RWPE1 (cell line): ENCODE data around the gene EIF4EBP3.
"Not testable (repeated sequence)": the region's sequence is repeated elsewhere in the genome, so short reads cannot be mapped to it uniquely, and the experiment has no call there.

Experiments used
- CTCF ChIA-PET: fragments of 350-600 bp; sonication (Branson Sonifier 250); formaldehyde crosslinking; extraction: SDS; loops from one replicate; lab custom pipeline; 2021; lab: Yijun Ruan, JAX
- POLR2A ChIA-PET: fragments of 400-600 bp; formaldehyde crosslinking; extraction: SDS; loops from one replicate; lab custom pipeline; 2020; ENCODE audit warnings: antibody characterized with exemption; ENCODE audit not compliant: low non-redundant PET; lab: Yijun Ruan, JAX
- DNase-seq: peaks from one replicate; pipeline ENCODE4 v3.0.0; 2012; ENCODE audit warnings: low spot score
- H3K27ac ChIP-seq: fragments of 450-650 bp; 2 replicates; pipeline ENCODE4 v1.5.1; 2017
- TF ChIP-seq, protein P1 (sequence below): fragments of 450-650 bp; conservative IDR thresholded peaks from 2 replicates; pipeline ENCODE4 v1.5.1; 2017; ENCODE audit warnings: low read depth, mild to moderate bottlenecking

Gene EIF4EBP3

DNA sequence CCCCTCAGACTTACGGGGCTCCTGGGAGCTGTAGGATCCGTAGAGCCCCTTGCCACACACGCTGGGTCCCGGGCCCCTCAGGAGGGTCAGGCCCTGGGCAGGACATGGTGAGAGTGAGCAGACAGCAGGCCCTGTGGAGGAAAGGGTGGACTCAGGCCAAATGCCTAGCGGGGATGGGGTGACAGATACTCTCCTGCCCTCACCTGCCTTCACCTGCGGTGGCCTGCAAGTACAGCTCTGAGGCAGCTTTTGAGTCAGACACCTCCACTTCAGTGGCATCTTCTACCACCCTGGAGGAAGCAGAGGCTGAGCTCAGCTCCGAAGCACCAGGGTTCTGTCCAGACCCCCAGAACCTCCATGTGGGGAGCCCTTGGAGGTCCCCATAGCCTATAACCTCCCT is 43.4 kb downstream of the EIF4EBP3 start:
- TF ChIP-seq, protein P1, sequence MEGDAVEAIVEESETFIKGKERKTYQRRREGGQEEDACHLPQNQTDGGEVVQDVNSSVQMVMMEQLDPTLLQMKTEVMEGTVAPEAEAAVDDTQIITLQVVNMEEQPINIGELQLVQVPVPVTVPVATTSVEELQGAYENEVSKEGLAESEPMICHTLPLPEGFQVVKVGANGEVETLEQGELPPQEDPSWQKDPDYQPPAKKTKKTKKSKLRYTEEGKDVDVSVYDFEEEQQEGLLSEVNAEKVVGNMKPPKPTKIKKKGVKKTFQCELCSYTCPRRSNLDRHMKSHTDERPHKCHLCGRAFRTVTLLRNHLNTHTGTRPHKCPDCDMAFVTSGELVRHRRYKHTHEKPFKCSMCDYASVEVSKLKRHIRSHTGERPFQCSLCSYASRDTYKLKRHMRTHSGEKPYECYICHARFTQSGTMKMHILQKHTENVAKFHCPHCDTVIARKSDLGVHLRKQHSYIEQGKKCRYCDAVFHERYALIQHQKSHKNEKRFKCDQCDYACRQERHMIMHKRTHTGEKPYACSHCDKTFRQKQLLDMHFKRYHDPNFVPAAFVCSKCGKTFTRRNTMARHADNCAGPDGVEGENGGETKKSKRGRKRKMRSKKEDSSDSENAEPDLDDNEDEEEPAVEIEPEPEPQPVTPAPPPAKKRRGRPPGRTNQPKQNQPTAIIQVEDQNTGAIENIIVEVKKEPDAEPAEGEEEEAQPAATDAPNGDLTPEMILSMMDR, result no peak
- no peak for DNase-seq
- CTCF ChIA-PET, result interaction anchor here (0.6 kb wide), 1 partner anchor 598 kb away, joined by 4 read pairs; no protein-coding TSS in a partner anchor
- POLR2A ChIA-PET, result no interaction called here
- no peak overlapping the region for H3K27ac ChIP-seq

DNA sequence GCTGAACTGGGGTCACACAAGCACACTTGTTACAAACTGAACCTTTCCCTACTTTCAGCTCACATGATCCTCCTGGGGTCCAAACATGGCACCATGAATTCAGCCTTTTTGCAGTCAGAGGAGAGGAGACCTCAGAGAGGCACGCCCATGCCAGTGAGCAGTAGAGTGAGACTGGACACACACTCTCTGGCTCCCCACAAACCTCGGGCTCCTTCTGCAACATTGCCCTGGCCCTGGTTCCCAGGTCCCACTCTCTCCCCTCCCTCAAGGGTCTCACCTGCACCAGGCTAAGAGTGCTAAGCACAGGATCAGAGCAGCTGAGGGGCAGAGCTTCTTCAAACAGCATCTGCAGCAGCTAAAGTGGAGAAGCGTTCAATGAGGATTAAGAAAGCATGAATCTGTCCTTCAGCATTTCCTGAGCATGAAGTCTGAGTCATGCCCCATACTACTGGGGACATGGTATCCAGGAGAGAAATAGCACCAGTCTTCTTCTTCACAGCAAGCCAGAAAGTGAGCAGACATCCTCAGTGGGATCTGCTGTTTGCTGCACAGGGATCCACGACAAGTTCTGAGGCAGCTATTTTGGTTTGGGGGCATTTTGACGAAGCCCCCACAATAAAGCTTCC is 44.4 kb downstream of the EIF4EBP3 start:
- peak overlapping the region; percentile 52 for H3K27ac ChIP-seq
- CTCF ChIA-PET, result interaction anchor here (0.6 kb wide), 1 partner anchor 1930 kb away, joined by 8 read pairs; no protein-coding TSS in a partner anchor
- peak; percentile 57 for DNase-seq
- TF ChIP-seq, protein P1, result no peak
- POLR2A ChIA-PET, result no interaction called here

- DNase-seq, CTCF ChIA-PET: not testable (repeated sequence)
- H3K27ac ChIP-seq, result peak overlapping the region; percentile 50
- POLR2A ChIA-PET, result interaction anchor here (1.2 kb wide), 1 partner anchor 17 kb away, joined by 5 read pairs; no protein-coding TSS in a partner anchor
Observed at GRCh38 chr5:140593070-140593469, 45.6 kb downstream of the EIF4EBP3 start.

DNA sequence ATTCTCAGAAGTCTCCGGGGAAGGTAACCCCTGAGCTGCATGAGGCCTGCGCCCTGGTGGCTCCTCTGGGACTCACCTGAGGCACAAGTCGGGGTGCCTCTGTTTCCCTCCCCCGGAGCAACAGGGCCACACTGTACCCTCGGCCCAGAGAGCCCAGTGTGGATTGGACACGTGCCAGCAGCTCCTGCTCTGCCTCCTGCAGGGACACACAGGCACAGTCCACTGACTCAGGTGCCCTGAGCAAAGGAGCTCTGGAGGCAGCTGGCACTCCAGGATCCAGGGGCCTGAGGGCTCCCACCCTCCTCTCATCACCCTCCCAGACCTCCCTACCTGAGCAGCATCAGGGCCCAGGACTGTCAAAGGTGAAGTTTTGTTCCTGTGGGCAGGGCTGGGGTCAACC is 46.7 kb downstream of the EIF4EBP3 start:
- no peak overlapping the region for H3K27ac ChIP-seq
- no peak for DNase-seq
- TF ChIP-seq, protein P1, result no peak
- ChIA-PET CTCF (no interaction called here), POLR2A (interaction anchor here (1.0 kb wide), 1 partner anchor 53 kb away, joined by 5 read pairs; the partner anchor contains the start of genes IK and NDUFA2)

- CTCF ChIA-PET, result interaction anchor here (1.0 kb wide), 1 partner anchor 34 kb away, joined by 3 read pairs; no protein-coding TSS in a partner anchor
- H3K27ac ChIP-seq, result no peak overlapping the region
- POLR2A ChIA-PET, result no interaction called here
- DNase-seq, result no peak
- TF ChIP-seq, protein P1, result no peak
Observed at GRCh38 chr5:140595538-140596300, 48.3 kb downstream of the EIF4EBP3 start.

DNA sequence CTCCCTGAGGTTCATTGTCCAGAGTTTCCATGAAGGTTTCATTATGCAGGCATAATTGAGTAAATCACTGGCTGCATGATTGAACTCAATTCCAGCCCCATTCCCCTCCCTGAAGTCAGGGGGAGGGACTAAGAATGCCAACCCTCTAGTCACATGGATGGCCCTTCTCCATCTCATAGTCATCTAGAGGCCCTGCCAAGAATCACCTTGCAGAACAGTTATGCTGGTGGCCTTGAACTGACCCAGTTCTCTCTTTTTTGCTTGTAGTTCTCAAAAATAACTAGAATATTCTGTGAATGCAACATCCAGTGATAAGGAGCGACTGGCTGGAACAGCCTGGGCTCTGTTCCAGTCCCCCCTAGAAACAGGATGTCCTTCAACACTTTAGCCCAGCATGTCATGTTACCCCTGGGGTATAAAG is 48.9 kb downstream of the EIF4EBP3 start:
- ChIA-PET CTCF (interaction anchor here (1.0 kb wide), 1 partner anchor 34 kb away, joined by 3 read pairs; no protein-coding TSS in a partner anchor), POLR2A (no interaction called here)
- no peak overlapping the region for H3K27ac ChIP-seq
- TF ChIP-seq, protein P1, result no peak
- DNase-seq, result no peak
